Gastroesophageal sphincter (tissue), 4 donors: ENCODE results near the gene VCAM1. TPM values are rescaled to one million over a fixed set of nuclear protein-coding genes. Genes with fewer than 3 reads are reported as not detected.

Experiments used
- ATAC-seq: fragments of 150-250 bp; one replicate; pipeline ENCODE4 v1.9.1; 2016; ENCODE audit warnings: mild to moderate bottlenecking, moderate library complexity
- H3K27ac ChIP-seq, 4 donors: fragments of 200-600 bp; sonication (generic) in 3 of 4; 1 replicate in 3 of 4; 2 replicates in 1 of 4; pipeline ENCODE4 v1.5.1; 2016 to 2019
- H3K27me3 ChIP-seq: fragments of 200-600 bp; sonication (generic); one replicate; pipeline ENCODE4 v1.5.1; 2019
- H3K36me3 ChIP-seq, 2 donors: fragments of 200-600 bp; sonication (generic); one replicate each; pipeline ENCODE4 v1.5.1; 2019; ENCODE audit warnings: control low read depth in 1 of 2
- H3K4me1 ChIP-seq, 3 donors: fragments of 200-600 bp; sonication (generic); 1 replicate in 2 of 3; 2 replicates in 1 of 3; pipeline ENCODE4 v1.5.1; 2016 to 2019; ENCODE audit warnings: control low read depth in 2 of 3
- H3K4me3 ChIP-seq, 2 donors: fragments of 200-600 bp; sonication (generic); one replicate each; pipeline ENCODE4 v1.5.1; 2019; ENCODE audit warnings: mild to moderate bottlenecking in 1 of 2, moderate library complexity in 1 of 2
- H3K9me3 ChIP-seq, 3 donors: fragments of 200-600 bp; sonication (generic); one replicate each; pipeline ENCODE4 v1.5.1; 2017 to 2019; ENCODE audit warnings: control low read depth in 2 of 3
- EP300 ChIP-seq: sonication (generic); formaldehyde crosslinking; IDR thresholded peaks from one replicate; pipeline ENCODE4 v1.6.1; 2017; ENCODE audit warnings: antibody characterized with exemption, mild to moderate bottlenecking
- POLR2A ChIP-seq, 2 donors: fragments of 450-650 bp; IDR thresholded peaks; one replicate each; pipeline ENCODE4 v1.6.1; 2017; ENCODE audit warnings: antibody characterized with exemption in 2 of 2, mild to moderate bottlenecking in 2 of 2, moderate library complexity in 1 of 2
- POLR2AphosphoS5 ChIP-seq: sonication (generic); formaldehyde crosslinking; IDR thresholded peaks from one replicate; pipeline ENCODE4 v1.6.1; 2017; ENCODE audit warnings: antibody characterized with exemption
- WGBS, 2 donors: methylation state at CpG; one replicate each; pipeline ENCODE4 v1.1.5; 2018; ENCODE audit warnings: low coverage in 1 of 2; 5-methylcytosine and 5-hydroxymethylcytosine counted together
- total RNA-seq, 4 donors: library from RNA; depleted of rRNA; stranded (reverse); fragments of >200 nt; gene quantifications; one replicate each; pipeline ENCODE4 v1.1.0, GENCODE V29; 2016
- TF ChIP-seq, protein P1 (sequence below), 4 experiments: fragments of 200-600 bp in 2 of 4; fragments of 450-650 bp in 2 of 4; sonication (generic) in 1 of 4; IDR thresholded peaks; one replicate each; pipeline ENCODE4 v1.5.1; 2017 to 2019; ENCODE audit warnings: antibody characterized with exemption in 4 of 4, mild to moderate bottlenecking in 2 of 4, moderate library complexity in 2 of 4

Gene VCAM1
- total RNA-seq, 4 donors from 2014 or later, result 4.7 to 13.7 (median 5.9) TPM

DNA sequence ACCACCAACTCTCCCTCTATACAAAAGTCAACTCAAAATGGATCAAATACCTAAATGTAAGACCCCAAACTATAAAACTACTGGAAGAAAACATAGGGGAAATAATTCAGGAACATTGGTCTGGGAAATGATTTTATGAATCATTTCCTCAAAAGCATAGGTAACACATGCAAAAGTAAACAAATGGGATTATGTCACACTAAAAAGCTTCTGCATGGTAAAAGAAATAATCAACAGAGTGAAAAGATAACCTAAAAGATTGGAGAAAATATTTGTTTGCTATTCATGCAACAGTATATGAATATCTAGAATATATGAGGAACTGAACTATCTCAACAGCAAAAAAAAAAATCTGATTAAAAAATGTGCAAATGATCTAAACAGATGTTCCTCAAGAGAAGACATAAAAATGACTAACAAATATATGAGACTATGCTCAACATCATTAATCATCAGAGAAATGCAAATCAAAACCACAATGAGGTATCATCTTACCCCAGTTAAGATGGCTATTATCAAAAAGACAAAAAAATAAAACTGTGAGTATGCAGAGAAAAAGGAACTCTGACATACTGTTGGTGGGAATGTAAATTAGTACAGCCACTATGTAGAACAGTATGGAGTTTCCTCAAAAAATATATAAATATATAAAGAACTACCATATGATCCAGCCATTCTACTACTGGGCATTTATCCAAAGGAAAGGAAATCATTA lies 47.8 kb downstream of the VCAM1 start:
- no peaks in the 10 kb centered on the region for H3K36me3 ChIP-seq
- TF ChIP-seq EP300 (no peak), POLR2A (IDR thresholded peaks at IDR 0.05) (no peak), POLR2AphosphoS5 (no peak)
- TF ChIP-seq, protein P1, sequence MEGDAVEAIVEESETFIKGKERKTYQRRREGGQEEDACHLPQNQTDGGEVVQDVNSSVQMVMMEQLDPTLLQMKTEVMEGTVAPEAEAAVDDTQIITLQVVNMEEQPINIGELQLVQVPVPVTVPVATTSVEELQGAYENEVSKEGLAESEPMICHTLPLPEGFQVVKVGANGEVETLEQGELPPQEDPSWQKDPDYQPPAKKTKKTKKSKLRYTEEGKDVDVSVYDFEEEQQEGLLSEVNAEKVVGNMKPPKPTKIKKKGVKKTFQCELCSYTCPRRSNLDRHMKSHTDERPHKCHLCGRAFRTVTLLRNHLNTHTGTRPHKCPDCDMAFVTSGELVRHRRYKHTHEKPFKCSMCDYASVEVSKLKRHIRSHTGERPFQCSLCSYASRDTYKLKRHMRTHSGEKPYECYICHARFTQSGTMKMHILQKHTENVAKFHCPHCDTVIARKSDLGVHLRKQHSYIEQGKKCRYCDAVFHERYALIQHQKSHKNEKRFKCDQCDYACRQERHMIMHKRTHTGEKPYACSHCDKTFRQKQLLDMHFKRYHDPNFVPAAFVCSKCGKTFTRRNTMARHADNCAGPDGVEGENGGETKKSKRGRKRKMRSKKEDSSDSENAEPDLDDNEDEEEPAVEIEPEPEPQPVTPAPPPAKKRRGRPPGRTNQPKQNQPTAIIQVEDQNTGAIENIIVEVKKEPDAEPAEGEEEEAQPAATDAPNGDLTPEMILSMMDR (IDR thresholded peaks at IDR 0.05), result no peak
- H3K27me3 ChIP-seq, result no peaks in the 10 kb centered on the region
- no peak overlapping the region for H3K4me3 ChIP-seq
- no peak for ATAC-seq
- peaks cover 0 to 4% (median 0%) of the 10 kb centered on the region in 3 donors for H3K4me1 ChIP-seq
- no peak overlapping the region for H3K27ac ChIP-seq
- no peaks in the 10 kb centered on the region for H3K9me3 ChIP-seq

DNA sequence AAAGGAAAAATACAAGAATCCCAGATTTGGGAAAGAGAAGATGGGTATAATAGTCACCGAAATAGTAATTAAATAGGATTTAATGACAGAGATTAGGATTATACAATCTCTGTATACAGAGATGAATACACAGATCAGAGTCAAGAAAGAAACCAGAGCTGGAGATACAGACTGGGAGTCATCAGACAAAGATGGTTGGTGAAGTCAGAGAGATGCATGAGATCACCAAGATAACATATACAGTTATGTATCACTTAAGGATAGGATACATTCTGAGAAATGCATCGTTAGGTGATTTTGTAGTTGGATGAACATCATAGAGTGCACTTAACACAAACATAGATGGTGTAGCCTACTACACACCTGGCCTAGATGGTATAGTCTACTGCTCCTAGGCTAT lies 49.8 kb downstream of the VCAM1 start:
- 76 to 93% methylated on average over 2 of the region's 2 CpGs for WGBS, 2 donors
- H3K27ac ChIP-seq, result no peak overlapping the region
- H3K27me3 ChIP-seq, result no peaks in the 10 kb centered on the region
- TF ChIP-seq, protein P1 (IDR thresholded peaks at IDR 0.05), result no peak
- no peak for TF ChIP-seq POLR2A (IDR thresholded peaks at IDR 0.05)
- no peaks in the 10 kb centered on the region for H3K36me3 ChIP-seq
- no peak for ATAC-seq
- no peak overlapping the region for H3K4me3 ChIP-seq
- no peaks in the 10 kb centered on the region for H3K9me3 ChIP-seq
- H3K4me1 ChIP-seq, result peaks cover 0 to 4% (median 0%) of the 10 kb centered on the region in 3 donors

DNA sequence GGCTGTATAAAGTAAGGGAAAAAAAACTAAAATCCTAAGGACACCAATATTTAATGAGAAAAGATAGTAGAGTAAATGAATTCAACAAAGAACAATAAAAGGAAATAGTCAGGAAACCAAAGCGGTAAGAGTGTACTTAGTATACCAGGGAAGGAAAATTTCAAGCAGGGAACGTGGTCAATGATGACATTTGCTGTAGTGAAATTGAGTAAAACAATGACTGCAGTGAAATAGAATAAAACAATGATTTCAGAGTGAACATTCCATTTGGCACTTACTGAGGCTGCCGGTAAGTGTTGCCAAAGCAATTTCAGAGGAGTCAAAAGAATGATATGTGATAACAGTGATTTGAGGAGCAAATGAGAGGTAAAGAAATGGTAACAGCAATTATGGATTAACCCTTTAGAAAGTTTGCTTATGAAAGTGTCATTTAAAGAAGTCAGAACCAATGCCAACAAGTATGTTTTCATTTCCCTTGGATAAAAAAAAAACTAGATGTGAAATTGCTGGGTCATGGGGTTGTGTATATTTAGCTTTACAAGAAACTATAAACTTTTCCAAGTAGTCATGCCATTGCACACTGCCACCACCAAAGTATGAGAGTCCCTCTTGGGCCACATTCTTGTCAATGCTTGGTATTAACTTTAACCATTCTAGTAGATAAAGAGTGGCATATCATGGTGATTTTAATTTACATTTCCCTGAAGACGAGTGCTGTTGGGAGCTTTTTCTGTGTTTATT lies 50.5 kb downstream of the VCAM1 start:
- TF ChIP-seq EP300, result no peak
- no peak for TF ChIP-seq POLR2AphosphoS5
- no peak for TF ChIP-seq POLR2A (IDR thresholded peaks at IDR 0.05)
- TF ChIP-seq, protein P1 (IDR thresholded peaks at IDR 0.05), result no peak
- H3K36me3 ChIP-seq, result no peaks in the 10 kb centered on the region
- H3K27ac ChIP-seq, result no peak overlapping the region
- ATAC-seq, result no peak
- WGBS, 2 donors, result 29 to 30% methylated on average over 4 of the region's 4 CpGs
- no peaks in the 10 kb centered on the region for H3K9me3 ChIP-seq
- no peak overlapping the region for H3K4me3 ChIP-seq
- H3K4me1 ChIP-seq, result peaks cover 0 to 4% (median 0%) of the 10 kb centered on the region in 3 donors
- no peaks in the 10 kb centered on the region for H3K27me3 ChIP-seq

DNA sequence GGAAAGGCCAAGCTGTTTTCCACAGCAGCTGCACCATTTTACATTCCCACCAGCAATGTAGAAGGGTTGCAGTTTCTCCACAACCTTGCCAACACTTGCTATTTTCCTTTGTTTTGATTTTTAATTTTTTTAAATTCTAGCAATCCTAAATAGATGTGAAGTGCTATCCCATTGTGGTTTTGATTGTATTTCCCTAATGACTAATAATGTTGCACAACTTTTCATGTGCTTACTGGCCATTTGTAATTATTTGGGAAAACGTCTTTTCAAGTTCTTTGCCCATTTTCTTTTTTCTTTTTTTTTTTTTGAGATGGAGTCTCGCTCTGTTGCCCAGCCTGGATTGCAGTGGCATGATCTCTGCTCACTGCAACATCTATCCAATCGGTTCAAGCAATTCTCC lies 53.9 kb downstream of the VCAM1 start:
- no peak for TF ChIP-seq EP300
- TF ChIP-seq, protein P1 (IDR thresholded peaks at IDR 0.05), result no peak
- TF ChIP-seq POLR2AphosphoS5, result no peak
- no peak for TF ChIP-seq POLR2A (IDR thresholded peaks at IDR 0.05)
- H3K27ac ChIP-seq, result no peak overlapping the region
- H3K9me3 ChIP-seq, result no peaks in the 10 kb centered on the region
- WGBS, 2 donors, result 75% methylated on average over 2 of the region's 3 CpGs; no CpG with 5 or more reads in 1 of the 2 donors
- H3K27me3 ChIP-seq, result no peaks in the 10 kb centered on the region
- H3K4me1 ChIP-seq, result peaks cover 0 to 4% (median 0%) of the 10 kb centered on the region in 3 donors
- ATAC-seq, result no peak
- no peak overlapping the region for H3K4me3 ChIP-seq
- no peaks in the 10 kb centered on the region for H3K36me3 ChIP-seq

DNA sequence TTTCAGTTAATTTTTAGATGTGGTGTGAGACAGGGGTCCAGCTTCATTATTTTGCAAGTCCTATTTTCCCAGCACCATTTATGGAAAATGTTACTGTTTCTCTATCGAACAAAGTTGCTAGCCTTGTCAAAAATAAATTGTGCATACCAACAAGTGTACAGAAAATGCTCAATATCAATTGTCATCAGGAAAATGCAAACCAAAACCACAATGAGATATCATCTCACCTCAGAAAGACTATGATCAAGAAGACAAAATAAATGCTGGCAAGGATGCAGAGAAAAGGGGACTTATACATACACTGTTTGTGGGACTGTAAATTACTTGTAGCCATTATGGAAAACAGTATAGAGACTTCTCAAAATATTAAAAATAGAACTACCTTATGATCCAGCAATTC lies 54.8 kb downstream of the VCAM1 start:
- no peaks in the 10 kb centered on the region for H3K27me3 ChIP-seq
- no peak overlapping the region for H3K4me3 ChIP-seq
- TF ChIP-seq, protein P1 (IDR thresholded peaks at IDR 0.05), result no peak
- no peak for TF ChIP-seq POLR2AphosphoS5
- TF ChIP-seq EP300, result no peak
- no peak for TF ChIP-seq POLR2A (IDR thresholded peaks at IDR 0.05)
- H3K27ac ChIP-seq, result no peak overlapping the region
- no peaks in the 10 kb centered on the region for H3K9me3 ChIP-seq
- no peak for ATAC-seq
- WGBS, 2 donors, result 79 to 100% methylated on average over 1 of the region's 1 CpG
- H3K36me3 ChIP-seq, result no peaks in the 10 kb centered on the region
- H3K4me1 ChIP-seq, result peaks cover 0 to 4% (median 0%) of the 10 kb centered on the region in 3 donors
